NCI-H128 (cell line): ENCODE measurements around the gene BRINP2.
"Not testable (repeated sequence)": the region's sequence is repeated elsewhere in the genome, so short reads cannot be mapped to it uniquely, and the experiment has no call there.

Experiments used
- DNase-seq: peaks from one replicate; lab custom pipeline; 2025; ENCODE audit not compliant: unreplicated experiment; lab: John Stamatoyannopoulos, UW

BRINP2 gene

GRCh38 chr1:177309880-177310279 is 139.1 kb downstream of the BRINP2 start:
- DNase-seq, result no peak

DNA sequence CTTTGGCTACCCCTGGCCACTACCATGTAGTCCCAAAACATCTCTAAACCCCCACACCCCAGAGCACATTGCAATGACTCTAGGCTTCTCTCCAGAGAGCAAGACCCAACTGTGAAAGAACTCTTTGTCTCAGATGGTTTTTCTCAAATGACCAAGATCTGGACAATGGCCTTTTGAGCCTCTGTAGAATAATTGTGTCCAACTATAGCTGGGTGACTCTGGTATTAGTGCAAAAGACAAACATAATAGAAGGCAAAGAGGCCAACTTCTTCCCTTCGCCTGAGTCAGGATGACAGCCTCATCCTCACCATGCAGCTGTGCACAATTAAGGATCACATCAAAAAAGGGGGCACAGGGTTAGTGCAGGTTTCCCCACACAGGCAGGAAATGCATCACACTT is 139.6 kb downstream of the BRINP2 start:
- DNase-seq, result no peak

- DNase-seq, result no peak
Observed at GRCh38 chr1:177311111-177311510, 140.4 kb downstream of the BRINP2 start.

- DNase-seq, result no peak
Observed at GRCh38 chr1:177311586-177311985, 140.8 kb downstream of the BRINP2 start.

DNA sequence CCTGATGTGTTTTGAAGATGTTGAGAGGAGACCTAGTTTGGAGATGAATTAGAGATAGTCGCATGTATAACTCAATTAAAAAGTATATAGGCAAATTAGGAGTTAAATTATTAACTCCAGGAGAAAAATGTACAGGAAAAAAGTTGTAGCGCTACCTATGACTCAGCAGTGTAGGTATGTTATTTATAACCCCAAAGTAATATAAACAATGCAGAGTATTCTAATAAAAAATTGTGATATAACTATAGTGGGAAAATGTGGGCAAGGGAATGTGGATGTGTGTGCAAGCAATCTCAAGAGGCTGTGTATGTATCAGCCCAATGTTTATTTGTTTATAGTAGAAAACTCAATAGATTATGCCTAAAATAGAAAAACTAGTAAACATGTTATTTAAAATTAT is 144.5 kb downstream of the BRINP2 start:
- no peak for DNase-seq

DNA sequence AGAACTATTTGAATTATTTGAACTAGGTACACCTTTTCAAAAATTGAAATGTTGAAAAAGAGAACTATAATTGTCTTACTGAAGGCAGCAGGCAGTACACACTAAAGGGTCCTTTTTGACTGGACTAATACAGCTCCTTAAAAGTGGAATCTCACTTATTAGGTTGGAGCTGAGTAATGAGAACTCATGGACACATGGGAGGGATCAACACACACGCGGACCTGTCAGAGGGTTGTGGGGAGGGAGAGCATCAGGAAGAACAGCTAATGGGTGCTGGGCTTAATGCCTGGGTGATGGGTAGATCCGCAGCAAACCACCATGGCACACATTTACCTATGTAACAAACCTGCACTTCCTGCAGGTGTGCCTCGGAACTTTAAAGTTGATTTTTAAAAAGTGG is 145.0 kb downstream of the BRINP2 start:
- DNase-seq, result no peak

- not testable (repeated sequence) for DNase-seq
Observed at GRCh38 chr1:177321434-177321833, 150.7 kb downstream of the BRINP2 start.

DNA sequence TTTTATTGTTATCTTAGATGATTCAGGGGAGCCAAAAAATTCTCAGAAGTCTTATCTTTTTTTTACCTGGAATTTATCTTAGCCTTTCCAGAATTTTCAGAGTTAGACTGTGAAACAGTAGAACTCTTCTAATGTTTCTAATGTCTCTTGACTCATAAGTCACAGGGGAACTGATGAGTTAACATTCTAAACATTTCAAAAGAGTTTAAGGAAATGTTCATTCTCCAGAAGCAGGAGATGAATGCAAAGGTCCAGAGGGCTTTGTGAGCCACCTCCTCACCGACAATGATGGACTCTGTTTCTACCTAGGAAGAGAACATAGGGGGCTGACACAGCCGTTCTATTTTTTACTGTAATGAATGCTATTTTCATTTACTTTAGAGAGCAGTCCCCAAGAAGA is 157.5 kb downstream of the BRINP2 start:
- no peak for DNase-seq

GRCh38 chr1:177329871-177330270 is 159.1 kb downstream of the BRINP2 start:
- no peak for DNase-seq
